Measurements from ENCODE around the gene TLK1. TPM values are rescaled to one million over a fixed set of nuclear protein-coding genes. Genes with fewer than 3 reads are reported as not detected.

Gene TLK1
- total and polyA plus RNA-seq, 2 donors (not counting 3 experiments of a cell fraction or from before 2014, with no cell fraction given), result 5.8 to 62.7 TPM

DNA sequence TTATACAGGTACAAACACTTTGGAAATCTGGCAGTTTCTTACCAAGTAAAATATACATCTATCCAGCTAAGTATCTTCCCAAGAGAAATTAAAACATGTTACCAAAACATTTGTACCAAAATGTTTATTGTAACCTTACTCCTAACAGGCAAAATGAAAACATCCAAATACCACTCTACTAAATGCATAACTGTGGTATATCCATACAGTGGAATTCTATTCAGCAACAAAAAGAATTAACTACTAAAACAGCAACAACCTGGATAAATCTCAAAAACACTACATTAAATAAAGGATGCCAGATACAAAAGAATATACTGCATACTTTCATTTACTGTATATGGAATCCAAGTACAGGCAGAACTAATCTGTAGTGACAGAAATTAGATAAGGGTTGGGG, 51.1 kb downstream of the TLK1 start:
- Histone ChIP-seq H3K4me3 (replicated peaks in 1 of 3; ENCODE audit: insufficient read depth in 1 of 3, low read depth in 1 of 3, low read length in 3 of 3) (no peak overlapping the region), H4K20me1 (replicated peaks; ENCODE audit: control insufficient read depth, extremely low read depth, insufficient read depth, low read length) (peaks cover 12% of the 10 kb centered on the region), H3K9me3 (replicated peaks; ENCODE audit: control insufficient read depth, insufficient read depth, low read length) (no peaks in the 10 kb centered on the region), H3K27me3 (ENCODE audit: control insufficient read depth in 2 of 2, insufficient read depth in 2 of 2, low read length in 2 of 2) (no peaks in the 10 kb centered on the region), H3K79me2 (ENCODE audit: control insufficient read depth, insufficient read depth, low read length) (peaks cover 77% of the 10 kb centered on the region), H3K4me1 (ENCODE audit: control insufficient read depth, extremely low read depth, insufficient read depth, low read length) (no peaks in the 10 kb centered on the region), H3K4me2 (ENCODE audit: insufficient read depth, low read length) (no peak overlapping the region), H3K9me1 (replicated peaks; ENCODE audit: control insufficient read depth, extremely low read depth, insufficient read depth, low read length) (no peaks in the 10 kb centered on the region), H3K9ac (replicated peaks; ENCODE audit: extremely low read depth, insufficient read depth, low read length) (no peak overlapping the region), H3K27ac (ENCODE audit: insufficient read depth, low read depth, low read length) (no peak overlapping the region), H3K36me3 (ENCODE audit: control insufficient read depth in 2 of 2, extremely low read depth in 1 of 2, insufficient read depth in 2 of 2, low read length in 2 of 2) (no peaks in the 10 kb centered on the region), H2AFZ (ENCODE audit: low read depth, low read length) (no peak overlapping the region)
- BruUV-seq (replicated peaks), result no TSS peak
- DNase-seq (ENCODE audit: low read depth, low spot score) (no peak), FAIRE-seq (no peak)
- intact Hi-C loops (cut with micrococcal nuclease), result no loop called here
- ChIA-PET POLR2A (no interaction called here), CTCF (interaction anchor here (0.6 to 3.1 kb wide), 4 partner anchors 16 to 307 kb away, joined by 3 to 21 read pairs (median 3); no protein-coding TSS in a partner anchor)
- no peak for TF ChIP-seq CTCF (IDR thresholded peaks at IDR 0.05; ENCODE audit: extremely low read depth in 1 of 2, insufficient read depth in 1 of 2, low read depth in 1 of 2, low read length in 2 of 2)
- TF ChIP-seq GATA2 (IDR thresholded peaks at IDR 0.05; ENCODE audit: insufficient read depth, insufficient read length, low read depth, low read length), result no peak
- no peak for TF ChIP-seq POLR2AphosphoS5 (IDR thresholded peaks at IDR 0.05; ENCODE audit: insufficient read depth, low read depth, low read length)
- no peak for TF ChIP-seq POLR2A (IDR thresholded peaks at IDR 0.05; ENCODE audit: low read depth, low read length)
- TF ChIP-seq JUN (IDR thresholded peaks at IDR 0.05; ENCODE audit: borderline replicate concordance, insufficient read depth, insufficient read length, low read depth), result no peak
- no peak for TF ChIP-seq MAX (IDR thresholded peaks at IDR 0.05; ENCODE audit: insufficient read depth, insufficient read length)
- no peak for TF ChIP-seq FOS (IDR thresholded peaks at IDR 0.05; ENCODE audit: borderline replicate concordance, insufficient read depth, low read length)
- no peak for TF ChIP-seq EZH2 (IDR thresholded peaks at IDR 0.05; ENCODE audit: borderline replicate concordance, low read depth, low read length, severe bottlenecking)
- dilution Hi-C loops (cut with MboI; ENCODE audit: extremely low pct_ligation_motif_present, low sequenced_read_pairs), result no loop called here

Measured in endothelial cell of umbilical vein (primary cell).